ENCODE results near the gene NXN.

DNA sequence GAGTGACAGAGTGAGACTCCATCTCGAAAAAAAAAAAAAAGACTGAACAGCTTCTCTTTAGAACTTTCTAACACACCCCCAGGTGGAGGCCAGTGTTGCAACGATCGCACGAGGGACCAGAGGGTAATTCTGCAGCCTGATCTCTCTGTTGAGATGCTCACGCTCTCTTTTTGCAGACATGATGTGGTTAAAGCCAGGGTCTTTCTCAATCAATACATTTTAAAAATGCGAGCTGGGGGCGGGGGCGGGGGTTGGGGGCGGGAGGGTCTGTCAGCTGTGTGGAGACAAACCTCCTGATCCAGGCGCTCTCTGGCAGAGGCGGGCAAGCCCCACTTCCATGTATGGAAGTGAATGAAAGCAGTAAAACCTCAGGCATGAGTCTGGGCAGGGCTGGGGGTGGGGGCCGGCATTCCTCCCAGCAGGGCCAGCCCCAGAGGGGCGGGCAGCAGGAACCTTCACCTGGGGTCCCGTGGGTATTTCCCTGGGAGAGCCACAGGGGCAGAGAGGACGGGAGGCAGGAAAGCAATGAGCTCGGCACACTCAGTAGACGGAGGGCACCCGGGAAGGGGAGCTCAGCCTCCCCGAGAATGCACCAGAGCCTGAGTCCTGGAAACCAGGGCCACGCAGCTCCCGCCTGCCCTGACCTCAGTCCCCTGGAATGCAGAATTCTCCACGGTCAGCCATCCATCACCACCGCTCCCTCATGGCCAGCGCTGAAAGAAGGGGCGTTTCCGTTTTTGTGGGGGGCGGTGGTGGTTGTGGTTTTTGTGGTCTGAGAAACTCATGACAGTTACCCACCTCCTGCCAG, 28.0 kb downstream of the NXN start:
- TF ChIP-seq, protein P1, sequence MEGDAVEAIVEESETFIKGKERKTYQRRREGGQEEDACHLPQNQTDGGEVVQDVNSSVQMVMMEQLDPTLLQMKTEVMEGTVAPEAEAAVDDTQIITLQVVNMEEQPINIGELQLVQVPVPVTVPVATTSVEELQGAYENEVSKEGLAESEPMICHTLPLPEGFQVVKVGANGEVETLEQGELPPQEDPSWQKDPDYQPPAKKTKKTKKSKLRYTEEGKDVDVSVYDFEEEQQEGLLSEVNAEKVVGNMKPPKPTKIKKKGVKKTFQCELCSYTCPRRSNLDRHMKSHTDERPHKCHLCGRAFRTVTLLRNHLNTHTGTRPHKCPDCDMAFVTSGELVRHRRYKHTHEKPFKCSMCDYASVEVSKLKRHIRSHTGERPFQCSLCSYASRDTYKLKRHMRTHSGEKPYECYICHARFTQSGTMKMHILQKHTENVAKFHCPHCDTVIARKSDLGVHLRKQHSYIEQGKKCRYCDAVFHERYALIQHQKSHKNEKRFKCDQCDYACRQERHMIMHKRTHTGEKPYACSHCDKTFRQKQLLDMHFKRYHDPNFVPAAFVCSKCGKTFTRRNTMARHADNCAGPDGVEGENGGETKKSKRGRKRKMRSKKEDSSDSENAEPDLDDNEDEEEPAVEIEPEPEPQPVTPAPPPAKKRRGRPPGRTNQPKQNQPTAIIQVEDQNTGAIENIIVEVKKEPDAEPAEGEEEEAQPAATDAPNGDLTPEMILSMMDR (IDR thresholded peaks at IDR 0.05) = no peak
- no peak for TF ChIP-seq EZH2 (IDR thresholded peaks at IDR 0.05; ENCODE audit: borderline replicate concordance, insufficient read depth, low read depth, low read length, poor library complexity, severe bottlenecking)

Data from B cell (primary cell).